Osteoblast (primary cell): ENCODE data around the gene COLEC11. TPM values are rescaled to one million over a fixed set of nuclear protein-coding genes. Genes with fewer than 3 reads are reported as not detected.

ENCODE experiments used
- DNase-seq: peaks from one replicate; pipeline ENCODE4 v3.0.0; 2011; ENCODE audit warnings: low spot score, mixed read lengths; ENCODE audit not compliant: insufficient read length; ENCODE audit errors: missing footprints
- H2AFZ ChIP-seq: 2 replicates; pipeline ENCODE4 v1.6.0; 2011; ENCODE audit warnings: mild to moderate bottlenecking, low read length
- H3K27ac ChIP-seq: 2 replicates; pipeline ENCODE4 v1.5.1; 2011; ENCODE audit warnings: mild to moderate bottlenecking, low read depth, low read length, moderate library complexity
- H3K27me3 ChIP-seq: 2 replicates; pipeline ENCODE4 v1.6.0; 2012; ENCODE audit warnings: mild to moderate bottlenecking, control low read depth, inconsistent platforms, low read length, moderate library complexity; ENCODE audit not compliant: insufficient read depth
- H3K36me3 ChIP-seq: 2 replicates; pipeline ENCODE4 v1.5.1; 2011; ENCODE audit warnings: mild to moderate bottlenecking, low read length, control low read depth, moderate library complexity; ENCODE audit not compliant: insufficient read depth
- H3K4me1 ChIP-seq: 2 replicates; pipeline ENCODE4 v1.5.1; 2011; ENCODE audit warnings: mild to moderate bottlenecking, low read length, control low read depth, moderate library complexity; ENCODE audit not compliant: insufficient read depth
- H3K4me2 ChIP-seq: 2 replicates; pipeline ENCODE4 v1.6.0; 2011; ENCODE audit warnings: mild to moderate bottlenecking, low read length; ENCODE audit not compliant: insufficient read depth
- H3K4me3 ChIP-seq: fragments of 200-600 bp; sonication (generic); 3 replicates; pipeline ENCODE4 v1.5.1; 2012; ENCODE audit warnings: mild to moderate bottlenecking, low read length, inconsistent platforms; ENCODE audit not compliant: insufficient read depth
- H3K79me2 ChIP-seq: 2 replicates; pipeline ENCODE4 v1.6.0; 2012; ENCODE audit warnings: mild to moderate bottlenecking, low read length, control low read depth, inconsistent platforms; ENCODE audit not compliant: insufficient read depth
- H3K9me3 ChIP-seq: 2 replicates; pipeline ENCODE4 v1.5.1; 2011; ENCODE audit warnings: low read depth, low read length, control low read depth
- H4K20me1 ChIP-seq: 2 replicates; pipeline ENCODE4 v1.6.0; 2012; ENCODE audit warnings: mild to moderate bottlenecking, low read length, control low read depth; ENCODE audit not compliant: insufficient read depth
- total RNA-seq: library from RNA; depleted of rRNA; stranded (reverse); fragments of >200 nt; gene quantifications from 2 replicates; pipeline ENCODE4 v1.2.3, GENCODE V29; 2012
- TF ChIP-seq, protein P1 (sequence below): IDR thresholded peaks from 2 replicates; pipeline ENCODE4 v1.5.1; 2011; ENCODE audit warnings: mild to moderate bottlenecking, low read depth, low read length, moderate library complexity; ENCODE audit errors: extremely low read depth

The COLEC11 gene
- total RNA-seq, 1 donor = 0.36 TPM

DNA sequence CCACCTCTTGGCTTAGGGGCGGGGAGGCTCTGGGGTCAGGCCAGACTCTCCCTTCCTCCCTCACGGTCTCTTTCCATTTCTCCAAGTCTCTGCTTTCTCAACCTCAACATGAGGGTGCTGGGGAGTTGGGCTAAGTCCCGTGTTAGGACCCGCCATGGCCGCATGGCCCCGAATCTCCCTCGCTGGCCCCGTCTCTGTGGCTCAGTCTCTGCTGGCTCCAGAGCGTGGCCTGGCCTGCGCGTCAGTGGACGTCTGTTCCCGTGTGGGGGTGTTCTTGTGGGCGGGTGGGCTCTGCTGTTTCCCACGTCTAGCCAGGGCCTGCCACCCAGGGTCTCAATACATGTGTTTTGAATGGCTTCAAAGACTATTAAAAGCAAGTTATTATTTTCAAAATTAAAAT lies 75.5 kb downstream of the COLEC11 start:
- no peaks in the 10 kb centered on the region for H3K79me2 ChIP-seq
- no peaks in the 10 kb centered on the region for H4K20me1 ChIP-seq
- H3K4me1 ChIP-seq = no peaks in the 10 kb centered on the region
- H3K4me2 ChIP-seq = no peak overlapping the region
- H3K36me3 ChIP-seq = no peaks in the 10 kb centered on the region
- DNase-seq = no peak
- H2AFZ ChIP-seq = no peak overlapping the region
- H3K9me3 ChIP-seq = no peaks in the 10 kb centered on the region
- no peaks in the 10 kb centered on the region for H3K27me3 ChIP-seq
- no peak overlapping the region for H3K4me3 ChIP-seq
- TF ChIP-seq, protein P1, sequence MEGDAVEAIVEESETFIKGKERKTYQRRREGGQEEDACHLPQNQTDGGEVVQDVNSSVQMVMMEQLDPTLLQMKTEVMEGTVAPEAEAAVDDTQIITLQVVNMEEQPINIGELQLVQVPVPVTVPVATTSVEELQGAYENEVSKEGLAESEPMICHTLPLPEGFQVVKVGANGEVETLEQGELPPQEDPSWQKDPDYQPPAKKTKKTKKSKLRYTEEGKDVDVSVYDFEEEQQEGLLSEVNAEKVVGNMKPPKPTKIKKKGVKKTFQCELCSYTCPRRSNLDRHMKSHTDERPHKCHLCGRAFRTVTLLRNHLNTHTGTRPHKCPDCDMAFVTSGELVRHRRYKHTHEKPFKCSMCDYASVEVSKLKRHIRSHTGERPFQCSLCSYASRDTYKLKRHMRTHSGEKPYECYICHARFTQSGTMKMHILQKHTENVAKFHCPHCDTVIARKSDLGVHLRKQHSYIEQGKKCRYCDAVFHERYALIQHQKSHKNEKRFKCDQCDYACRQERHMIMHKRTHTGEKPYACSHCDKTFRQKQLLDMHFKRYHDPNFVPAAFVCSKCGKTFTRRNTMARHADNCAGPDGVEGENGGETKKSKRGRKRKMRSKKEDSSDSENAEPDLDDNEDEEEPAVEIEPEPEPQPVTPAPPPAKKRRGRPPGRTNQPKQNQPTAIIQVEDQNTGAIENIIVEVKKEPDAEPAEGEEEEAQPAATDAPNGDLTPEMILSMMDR = no peak
- H3K27ac ChIP-seq = no peak overlapping the region

DNA sequence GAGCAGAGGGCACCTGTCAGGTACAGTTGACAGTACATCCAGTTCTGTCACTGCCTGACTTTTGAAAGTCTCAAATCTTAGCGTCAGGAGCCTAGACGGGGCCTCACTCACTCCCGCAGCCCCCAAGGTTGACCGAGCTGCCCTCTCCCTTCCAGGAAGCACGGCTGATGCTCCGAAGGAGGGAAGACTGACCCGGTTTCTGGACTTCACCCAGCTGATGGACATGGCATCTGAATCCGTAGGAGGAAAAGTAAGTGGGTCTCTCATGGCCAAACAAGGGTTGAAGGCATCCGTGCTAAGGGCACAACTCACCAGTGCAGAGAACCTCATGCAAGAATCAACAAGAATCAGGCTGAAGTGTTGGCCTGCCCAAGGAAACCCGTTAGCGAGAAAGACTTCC lies 76.0 kb downstream of the COLEC11 start:
- Histone ChIP-seq H3K9me3 (no peaks in the 10 kb centered on the region), H3K4me1 (no peaks in the 10 kb centered on the region), H3K27ac (no peak overlapping the region), H3K4me2 (no peak overlapping the region), H3K4me3 (no peak overlapping the region), H4K20me1 (no peaks in the 10 kb centered on the region), H3K79me2 (no peaks in the 10 kb centered on the region), H3K36me3 (no peaks in the 10 kb centered on the region), H2AFZ (no peak overlapping the region), H3K27me3 (no peaks in the 10 kb centered on the region)
- DNase-seq = no peak
- TF ChIP-seq, protein P1 = no peak

DNA sequence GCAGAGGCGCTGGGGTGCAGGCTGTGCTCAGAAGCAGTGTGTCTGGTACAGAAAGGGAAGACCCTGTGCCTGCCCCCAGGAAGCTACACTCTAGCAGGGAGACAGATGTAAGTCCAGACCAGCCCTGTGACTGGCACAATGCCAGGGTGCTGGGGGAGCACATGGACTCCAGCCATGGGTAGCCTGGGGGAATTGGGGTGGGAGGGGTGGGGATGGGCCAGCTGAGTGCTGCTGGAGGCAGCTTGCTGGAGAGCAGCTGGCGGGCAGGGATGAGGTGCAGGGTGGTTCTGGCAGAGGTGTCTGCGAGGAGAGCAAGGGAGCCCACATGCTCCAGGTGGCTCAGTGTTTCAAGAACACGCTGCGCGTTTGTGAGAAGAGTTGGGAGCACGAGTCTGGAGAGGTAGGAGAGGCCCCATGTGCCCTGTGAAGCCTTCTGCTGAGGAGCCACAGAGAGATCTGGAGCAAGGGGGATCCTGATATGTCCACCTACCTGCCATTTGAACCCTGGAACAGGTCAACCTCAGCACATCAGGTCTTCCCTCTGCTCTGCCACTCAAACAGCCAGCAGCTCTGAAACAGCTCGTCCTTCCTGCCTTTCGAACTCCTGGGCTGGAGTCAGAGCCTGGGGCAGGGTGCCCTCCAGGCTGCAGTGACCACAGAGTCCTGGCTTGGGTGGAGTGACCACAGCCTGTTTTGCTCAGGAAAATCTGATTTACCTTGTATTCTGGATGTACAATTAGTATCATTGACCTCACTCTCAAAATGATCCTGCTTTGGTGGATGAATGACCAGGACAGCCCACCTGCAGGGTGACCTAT lies 78.2 kb downstream of the COLEC11 start:
- Histone ChIP-seq H3K9me3 (no peaks in the 10 kb centered on the region), H3K27me3 (no peaks in the 10 kb centered on the region), H3K36me3 (no peaks in the 10 kb centered on the region), H3K4me3 (no peak overlapping the region), H2AFZ (no peak overlapping the region), H4K20me1 (no peaks in the 10 kb centered on the region), H3K4me1 (no peaks in the 10 kb centered on the region), H3K4me2 (no peak overlapping the region), H3K27ac (no peak overlapping the region), H3K79me2 (no peaks in the 10 kb centered on the region)
- no peak for DNase-seq
- TF ChIP-seq, protein P1 = no peak

DNA sequence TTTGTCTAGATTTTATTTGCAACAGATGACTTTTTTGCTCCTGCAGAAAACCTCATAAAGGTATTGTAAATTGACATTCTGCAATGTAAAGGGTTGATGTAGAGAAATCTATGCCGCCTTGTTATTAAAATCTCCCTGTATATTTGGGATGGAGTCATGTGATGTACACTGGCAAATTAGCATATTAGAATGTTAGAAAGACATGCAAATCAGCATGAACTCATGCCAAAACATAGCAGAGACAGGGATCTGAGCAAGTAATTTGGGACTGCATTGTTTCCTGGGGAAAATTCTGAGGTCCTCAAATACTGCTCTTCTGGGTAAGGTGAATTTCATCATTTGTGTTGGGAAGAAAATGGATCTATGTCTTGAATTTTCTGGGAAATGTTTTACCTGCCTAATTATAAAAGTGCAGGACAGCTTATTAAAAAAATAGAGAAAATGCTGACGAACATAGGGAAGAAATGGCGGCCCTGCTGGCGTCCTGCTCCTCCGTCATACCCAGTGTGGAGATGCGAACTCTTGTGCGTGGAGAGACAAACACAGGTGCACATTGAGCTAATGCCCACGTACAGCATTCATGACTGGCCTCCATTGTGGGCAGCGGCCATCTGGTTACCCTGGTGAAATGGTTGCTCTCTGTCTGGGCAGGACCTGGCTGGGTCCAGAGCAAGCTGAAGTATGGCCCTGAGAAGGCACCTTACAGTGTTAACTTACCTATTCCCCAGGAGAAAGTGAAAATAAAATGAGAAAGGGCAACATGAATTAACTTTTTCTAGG lies 79.3 kb downstream of the COLEC11 start:
- H3K27me3 ChIP-seq = no peaks in the 10 kb centered on the region
- no peaks in the 10 kb centered on the region for H3K36me3 ChIP-seq
- no peak overlapping the region for H3K27ac ChIP-seq
- TF ChIP-seq, protein P1 = no peak
- no peaks in the 10 kb centered on the region for H4K20me1 ChIP-seq
- H3K79me2 ChIP-seq = no peaks in the 10 kb centered on the region
- no peaks in the 10 kb centered on the region for H3K4me1 ChIP-seq
- no peak overlapping the region for H3K4me3 ChIP-seq
- no peak overlapping the region for H2AFZ ChIP-seq
- DNase-seq = no peak
- no peaks in the 10 kb centered on the region for H3K9me3 ChIP-seq
- no peak overlapping the region for H3K4me2 ChIP-seq
